Loucy (cell line): ENCODE results near the gene CCDC69.

Experiments used
- CTCF ChIP-seq: fragments of 200-600 bp; sonication (generic); conservative IDR thresholded peaks from 2 replicates; pipeline ENCODE4 v1.5.1; 2014; ENCODE audit warnings: mild to moderate bottlenecking, antibody characterized with exemption, low read length
- EZH2phosphoT487 ChIP-seq: fragments of 200-600 bp; IDR thresholded peaks from 2 replicates; pipeline ENCODE4 v1.6.1; 2018; ENCODE audit warnings: antibody characterized with exemption, mild to moderate bottlenecking, moderate library complexity, borderline replicate concordance

GRCh38 chr5:151251621-151252020 lies 27.7 kb upstream of the CCDC69 start:
- TF ChIP-seq CTCF (no peak), EZH2phosphoT487 (no peak)
